Activated CD4-positive, alpha-beta T cell treated with anti-CD3 and anti-CD28 coated beads for 24 hours (primary cell): Measurements from ENCODE around the gene TFR2.

Experiments
- DNase-seq, 2 donors: peaks; one replicate each; pipeline ENCODE4 v3.0.0-alpha.2; 2020; ENCODE audit warnings: low read depth in 2 of 2

The TFR2 gene

DNA sequence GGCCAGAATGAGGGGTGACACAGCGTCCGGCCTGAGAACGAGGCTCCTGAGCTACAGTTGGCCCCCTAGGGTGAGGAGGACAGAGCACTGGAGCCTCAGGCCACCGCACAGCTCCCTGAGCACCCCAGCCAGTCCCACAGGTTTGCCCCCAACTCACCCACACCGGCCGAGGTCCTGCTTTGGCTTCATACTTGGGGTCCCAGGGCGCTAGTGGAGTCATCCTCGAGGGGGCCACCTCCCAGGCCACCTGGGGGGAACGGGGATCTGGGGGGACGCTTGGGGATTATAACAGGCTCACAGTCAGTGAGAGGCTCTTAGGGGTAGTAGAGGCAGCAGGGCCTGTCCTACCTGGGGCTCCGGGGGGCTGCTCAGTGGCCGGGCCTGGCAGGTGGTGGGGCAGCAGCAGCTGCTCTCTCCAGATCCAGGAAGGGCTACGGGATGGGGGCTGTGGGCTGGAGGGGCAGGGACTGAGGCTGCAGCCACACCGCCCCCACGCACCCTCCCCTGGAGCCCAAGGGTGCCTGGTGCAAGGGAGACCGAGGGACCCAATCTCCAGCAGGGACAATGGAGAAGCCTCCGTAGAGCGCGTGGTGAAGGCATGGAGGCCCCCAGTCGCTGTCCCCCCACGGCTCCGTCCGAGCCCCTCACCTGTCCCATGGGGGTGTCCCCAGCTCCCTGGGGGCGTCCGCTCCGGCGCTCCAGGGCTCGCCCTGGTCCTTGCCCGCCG lies 68.2 kb downstream of the TFR2 start:
- DNase-seq, result no peak

DNA sequence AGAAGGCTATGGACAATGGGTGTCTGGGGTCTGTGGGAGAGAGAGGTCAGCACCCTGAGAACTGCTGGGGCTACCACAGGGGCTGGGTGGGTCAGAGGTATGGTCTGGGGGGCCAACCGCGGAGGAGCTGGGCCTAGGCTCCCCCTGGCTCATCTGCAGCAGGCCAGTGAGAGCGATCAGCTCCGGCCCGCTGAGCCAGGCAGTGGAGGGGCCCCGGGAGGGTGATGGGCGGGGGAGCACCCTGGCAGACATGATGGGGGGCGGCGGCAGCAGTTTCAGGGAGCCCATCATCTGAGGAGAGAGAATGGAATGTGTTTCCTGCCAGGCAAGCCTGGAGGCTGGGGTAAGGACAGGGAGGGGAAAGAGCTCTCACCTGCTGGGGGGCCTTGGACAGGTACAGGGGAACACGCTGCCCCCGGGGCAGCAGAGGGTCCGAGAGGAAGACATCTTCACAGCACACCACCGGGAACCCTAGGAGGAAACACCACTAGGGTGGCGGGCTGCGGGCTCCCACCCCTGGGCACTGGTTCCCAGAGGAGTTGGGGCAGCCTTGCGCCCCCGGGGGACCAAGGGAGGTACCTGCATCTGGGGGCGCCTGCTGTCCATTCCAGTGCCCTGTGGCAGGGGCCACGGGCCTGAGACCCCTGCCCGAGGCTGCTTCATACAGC lies 68.9 kb downstream of the TFR2 start:
- no peak for DNase-seq

DNA sequence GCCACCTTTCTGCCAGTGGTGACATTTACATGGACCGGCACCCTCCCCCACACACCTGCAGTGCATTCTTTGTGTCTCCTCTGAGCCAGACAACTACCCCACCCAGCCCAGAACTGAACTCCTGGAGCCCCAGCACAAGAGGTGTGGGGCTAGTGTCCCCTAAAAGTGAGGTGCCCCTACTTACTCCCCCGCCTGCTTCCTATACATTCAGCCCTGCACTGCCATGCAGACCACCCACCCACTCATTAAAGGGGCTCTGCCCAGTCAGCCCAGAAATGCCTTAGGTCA lies 69.6 kb downstream of the TFR2 start:
- DNase-seq, result no peak

DNA sequence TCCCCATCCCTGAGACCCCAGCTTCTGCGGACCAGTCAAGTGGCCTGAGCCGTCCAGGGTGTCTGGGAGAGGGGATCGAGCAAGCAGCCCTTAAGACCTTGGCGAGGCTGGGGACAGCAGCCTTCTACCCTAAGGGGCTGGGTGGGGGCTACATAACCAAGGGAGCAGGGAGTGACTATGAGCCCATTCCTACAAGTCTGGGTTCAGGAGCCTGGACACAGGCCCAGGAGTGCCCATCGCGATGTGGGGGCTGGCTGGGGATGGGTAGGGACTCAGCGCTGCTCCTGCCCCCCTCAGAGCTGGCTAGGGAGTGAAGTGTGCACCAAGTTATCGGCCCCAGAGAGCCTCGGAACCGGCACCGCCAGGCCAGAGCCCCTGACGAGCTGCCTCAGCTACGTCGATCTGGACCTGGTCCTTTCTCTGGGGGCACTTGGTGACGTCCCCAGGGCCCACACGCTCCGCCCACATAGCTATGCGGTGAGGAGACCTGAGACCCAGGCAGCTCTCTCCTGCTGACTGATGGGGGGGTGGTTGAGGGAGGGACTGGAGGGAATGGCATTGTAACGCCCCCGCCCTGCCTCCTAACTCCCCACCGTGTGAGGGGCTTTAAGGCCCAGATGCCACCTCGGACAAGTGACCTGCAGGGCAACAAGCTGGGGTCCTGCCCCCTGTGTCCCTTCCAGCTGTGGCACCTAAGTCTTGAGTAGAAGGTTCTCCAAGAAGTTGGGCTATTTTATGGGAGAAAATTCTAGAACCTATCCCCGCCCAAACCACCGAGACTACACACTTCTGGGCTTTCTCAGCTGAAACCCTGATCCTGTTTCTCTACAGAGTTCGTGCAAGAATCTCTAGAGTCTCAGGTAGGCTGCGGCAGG lies 70.2 kb downstream of the TFR2 start:
- no peak for DNase-seq
